Stimulated activated CD4-positive, alpha-beta T cell treated with anti-CD3 and anti-CD28 coated beads, Interleukin-15, amount 100 ng/mL, for 24 hours (primary cell): ENCODE data around the gene VTI1B.
"Not testable (repeated sequence)": the region's sequence is repeated elsewhere in the genome, so short reads cannot be mapped to it uniquely, and the experiment has no call there.

Source experiments
- DNase-seq: peaks from one replicate; pipeline ENCODE4 v3.0.0-alpha.2; 2020

The VTI1B gene

GRCh38 chr14:67626131-67626530, 48.3 kb downstream of the VTI1B start:
- not testable (repeated sequence) for DNase-seq

- DNase-seq = no peak
These were observed 51.3 kb downstream of the VTI1B start for GRCh38 chr14:67623114-67623513.

DNA sequence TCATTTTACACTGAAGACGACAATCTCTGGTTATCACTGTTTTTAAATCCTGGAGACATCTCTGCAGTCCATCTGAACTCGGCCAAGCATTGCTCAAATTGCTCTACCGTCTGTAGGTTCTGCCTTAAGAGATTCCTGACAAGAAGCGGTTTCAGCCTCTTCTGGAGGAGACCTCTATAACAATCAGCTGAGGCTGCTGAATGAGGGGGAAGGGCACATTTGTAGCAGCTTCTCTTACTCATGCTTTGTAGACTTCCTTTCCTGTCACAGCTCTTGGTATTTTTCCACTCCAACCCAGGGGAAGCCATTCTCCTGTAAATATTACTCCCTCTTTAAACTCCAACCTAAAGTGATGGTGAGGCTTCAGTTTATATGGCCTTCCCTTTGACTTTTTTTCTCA, 51.8 kb downstream of the VTI1B start:
- peak; percentile 24 for DNase-seq

GRCh38 chr14:67620217-67620785, 54.1 kb downstream of the VTI1B start:
- DNase-seq = peak; percentile 20

- peak; percentile 99 for DNase-seq
These were observed 54.8 kb downstream of the VTI1B start, which contains the start of gene ARG2 for GRCh38 chr14:67619446-67620216. Gene ARG2, plus strand, starts transcription at chr14:67619920. Its CDS starts 58 bp downstream, at chr14:67619978.

GRCh38 chr14:67618617-67619063, 55.8 kb downstream of the VTI1B start:
- peak; percentile 15 for DNase-seq

DNA sequence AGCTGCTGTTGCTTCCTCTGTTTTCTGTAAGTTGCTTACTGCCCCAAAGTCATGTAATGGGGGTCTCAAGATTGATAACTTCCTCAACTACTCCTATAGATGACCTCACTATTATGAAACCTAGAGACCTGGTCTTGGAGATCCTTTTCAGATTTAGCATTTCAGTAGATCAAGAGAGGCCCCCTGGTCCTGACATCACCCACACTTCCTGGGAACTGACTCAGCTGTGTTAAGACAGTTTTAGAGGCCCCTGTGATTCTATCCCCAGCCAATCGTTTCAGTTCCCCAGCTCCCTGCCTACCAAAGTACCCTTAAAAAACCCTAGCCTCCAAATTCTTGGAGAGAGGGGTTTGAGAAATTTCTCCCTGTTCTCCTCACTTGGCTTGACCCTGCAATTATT, 63.9 kb downstream of the VTI1B start:
- no peak for DNase-seq

DNA sequence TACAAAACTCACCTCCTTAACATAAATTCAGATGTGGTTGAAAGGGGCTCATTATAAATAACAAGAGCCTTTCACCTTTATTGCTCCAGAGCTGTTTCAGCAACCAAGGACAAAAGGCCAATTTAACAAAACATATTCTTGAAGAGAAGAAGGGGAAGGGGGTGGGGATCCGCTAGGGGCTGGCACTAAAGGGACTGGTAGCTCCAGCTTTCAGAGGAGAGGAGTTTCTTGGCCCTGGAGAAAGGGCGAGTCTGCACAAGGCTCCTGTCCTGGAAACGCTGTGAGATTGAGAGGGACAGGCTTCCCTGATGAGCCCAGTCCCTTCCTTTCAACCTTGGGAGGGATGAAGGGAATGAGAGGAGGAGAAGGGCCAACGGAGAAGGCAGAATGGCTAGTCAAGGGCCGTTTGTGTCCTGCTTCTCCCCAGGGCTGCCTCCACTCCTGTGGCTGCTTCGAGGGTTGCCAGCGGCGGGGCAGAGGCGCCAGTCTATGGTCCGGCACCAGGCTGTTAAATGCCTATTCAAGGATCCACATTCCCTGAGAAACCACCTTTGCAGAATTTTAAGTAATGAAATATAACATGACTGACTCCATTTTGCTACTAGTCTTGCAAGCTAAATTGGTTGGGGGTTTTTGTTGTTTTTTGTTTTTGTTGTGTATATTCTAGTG, 64.7 kb downstream of the VTI1B start:
- DNase-seq = no peak

DNA sequence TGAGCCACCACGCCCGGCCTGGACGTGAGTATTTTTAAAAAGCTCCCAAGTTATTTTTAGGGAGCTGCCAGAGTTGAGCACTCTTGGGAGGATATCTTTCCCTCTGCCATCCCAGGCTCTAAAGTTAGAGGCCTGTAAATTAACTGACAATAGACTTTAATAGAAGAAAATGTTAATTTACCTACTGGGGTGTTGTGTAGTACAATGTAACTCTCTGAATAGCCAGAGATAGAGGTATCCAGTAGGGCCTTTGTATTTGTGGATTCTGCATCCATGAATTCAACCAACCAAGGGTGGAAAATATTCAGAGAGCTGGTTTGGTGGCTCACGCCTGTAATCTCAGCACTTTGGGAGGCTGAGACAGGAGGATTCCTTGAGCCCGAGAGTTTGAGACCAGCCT, 66.8 kb downstream of the VTI1B start:
- no peak for DNase-seq

DNA sequence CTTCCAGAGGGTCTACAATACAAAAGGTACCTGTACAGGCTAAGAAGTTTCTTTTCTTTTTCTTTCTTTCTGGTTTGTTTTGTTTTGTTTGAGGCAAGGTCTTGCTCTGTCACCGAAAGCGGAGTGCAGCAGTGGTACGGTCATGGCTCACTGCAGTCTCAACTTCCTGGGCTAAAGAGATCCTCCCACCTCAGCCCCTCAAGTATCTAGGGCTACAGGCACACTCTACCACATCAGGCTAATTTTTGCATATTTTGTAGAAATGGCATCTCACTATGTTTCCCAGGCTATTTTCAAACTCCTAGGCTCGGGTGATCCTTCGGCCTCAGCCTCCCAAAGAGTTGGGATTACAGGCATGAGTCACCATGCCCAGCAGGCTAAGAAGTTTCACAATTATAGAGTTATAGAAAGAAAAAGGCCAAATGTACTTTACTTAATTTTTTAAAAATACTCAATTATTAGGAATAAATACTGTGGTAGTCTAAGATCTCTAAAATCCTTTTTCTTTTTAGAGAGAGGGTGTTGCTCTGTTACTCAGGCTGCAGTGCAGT, 71.4 kb downstream of the VTI1B start:
- no peak for DNase-seq

DNA sequence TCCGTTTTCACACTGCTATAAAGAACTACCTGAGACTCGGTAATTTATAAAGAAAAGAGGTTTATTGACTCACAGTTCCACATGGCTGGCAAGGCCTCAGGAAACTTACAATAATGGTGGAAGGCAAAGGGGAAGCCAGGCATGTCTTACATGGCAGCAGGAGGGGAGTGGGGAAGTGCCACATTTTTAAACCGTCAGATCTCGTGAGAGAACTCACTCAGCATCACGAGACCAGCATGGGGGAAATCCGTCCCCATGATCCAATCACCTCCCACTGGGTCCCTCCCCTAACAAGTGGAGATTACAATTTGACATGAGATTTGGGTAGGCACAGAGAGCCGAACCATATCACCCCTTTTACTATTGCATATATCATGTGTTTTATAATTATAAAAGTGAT, 72.4 kb downstream of the VTI1B start:
- DNase-seq = no peak

DNA sequence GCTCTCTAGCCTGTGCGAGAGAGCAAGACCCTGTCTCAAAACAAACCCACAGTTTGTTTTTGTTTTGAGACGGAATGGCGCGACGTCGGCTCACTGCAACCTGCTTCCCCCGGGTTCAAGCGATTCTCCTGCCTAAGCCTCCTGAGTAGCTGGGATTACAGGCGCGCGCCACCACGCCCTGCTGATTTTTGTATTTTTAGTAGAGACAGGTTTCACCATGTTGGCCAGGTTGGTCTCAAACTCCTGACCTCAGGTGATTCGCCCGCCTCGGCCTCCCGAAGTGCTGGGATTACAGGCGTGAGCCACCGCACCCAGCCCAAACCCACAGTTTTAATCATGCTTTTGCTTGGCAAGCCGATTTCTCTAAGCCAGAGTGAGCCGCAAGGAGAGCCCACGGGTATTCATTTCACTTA, 73.9 kb downstream of the VTI1B start:
- DNase-seq = not testable (repeated sequence)

GRCh38 chr14:67599698-67600561, 74.5 kb downstream of the VTI1B start, which contains the start of gene PIGH:
Gene PIGH, minus strand, starts transcription at chr14:67600268. Its CDS starts 65 bp downstream, at chr14:67600203.
- DNase-seq = peak; percentile 96
